Stimulated activated CD4-positive, alpha-beta T cell treated with anti-CD3 and anti-CD28 coated beads, Interleukin-1b, Interleukin-23, amount 100 ng/mL, for 24 hours (primary cell): Measurements from ENCODE around the gene LUC7L.
A peak's percentile ranks its signal among the peaks of the same experiment; 100 is the strongest.
"Not testable (repeated sequence)": the region's sequence is repeated elsewhere in the genome, so short reads cannot be mapped to it uniquely, and the experiment has no call there.

Experiments
- DNase-seq, 4 experiments: peaks; one replicate each; pipeline ENCODE4 v3.0.0-alpha.2; 2020; ENCODE audit warnings: low read depth in 4 of 4, low spot score in 1 of 4

LUC7L gene

DNA sequence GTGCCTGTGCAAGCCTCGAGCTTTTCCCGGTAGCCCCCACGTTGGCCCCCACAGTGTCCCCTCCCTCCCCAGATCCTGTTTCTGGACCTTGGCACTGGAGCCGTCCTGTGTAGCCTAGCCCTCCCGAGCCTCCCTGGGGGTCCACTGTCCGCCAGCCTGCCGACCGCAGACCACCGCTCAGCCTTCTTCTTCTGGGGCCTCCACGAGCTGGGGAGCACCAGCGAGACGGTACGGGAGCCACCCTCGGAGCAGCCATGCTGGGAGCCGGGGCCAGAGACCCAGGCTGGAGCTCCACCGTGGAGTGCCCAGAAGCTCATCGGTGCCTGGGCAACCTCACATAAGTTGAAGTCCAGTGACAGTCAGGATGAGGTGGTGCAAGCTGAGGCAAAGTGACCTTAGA, 34.7 kb upstream of the LUC7L start:
- no peak for DNase-seq

DNA sequence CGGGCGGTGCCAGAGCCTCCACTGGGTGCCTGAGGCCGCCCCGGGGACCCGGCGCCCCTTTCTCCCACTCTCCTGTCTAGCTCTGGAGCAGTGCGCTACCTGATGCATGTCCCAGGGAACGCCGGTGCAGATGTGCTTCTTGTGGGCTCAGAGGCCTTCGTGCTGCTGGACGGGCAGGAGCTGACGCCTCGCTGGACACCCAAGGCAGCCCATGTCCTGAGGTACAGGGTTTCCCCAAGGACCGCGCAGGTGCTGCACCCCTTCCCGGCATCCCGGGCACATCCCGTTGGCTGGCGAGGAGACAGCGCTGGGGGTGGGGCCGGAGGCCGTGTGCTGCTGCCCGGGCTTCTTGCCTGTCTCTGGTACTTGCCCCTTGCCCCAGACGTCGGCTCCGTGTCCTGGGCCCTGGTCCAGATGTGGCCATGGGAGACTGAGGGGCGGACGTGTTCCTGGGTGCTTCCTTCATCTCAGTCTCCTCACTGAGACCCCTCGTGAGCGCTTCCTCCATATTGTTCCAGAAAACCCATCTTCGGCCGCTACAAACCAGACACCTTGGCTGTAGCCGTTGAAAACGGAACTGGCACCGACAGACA, 34.0 kb upstream of the LUC7L start:
- no peak for DNase-seq

DNA sequence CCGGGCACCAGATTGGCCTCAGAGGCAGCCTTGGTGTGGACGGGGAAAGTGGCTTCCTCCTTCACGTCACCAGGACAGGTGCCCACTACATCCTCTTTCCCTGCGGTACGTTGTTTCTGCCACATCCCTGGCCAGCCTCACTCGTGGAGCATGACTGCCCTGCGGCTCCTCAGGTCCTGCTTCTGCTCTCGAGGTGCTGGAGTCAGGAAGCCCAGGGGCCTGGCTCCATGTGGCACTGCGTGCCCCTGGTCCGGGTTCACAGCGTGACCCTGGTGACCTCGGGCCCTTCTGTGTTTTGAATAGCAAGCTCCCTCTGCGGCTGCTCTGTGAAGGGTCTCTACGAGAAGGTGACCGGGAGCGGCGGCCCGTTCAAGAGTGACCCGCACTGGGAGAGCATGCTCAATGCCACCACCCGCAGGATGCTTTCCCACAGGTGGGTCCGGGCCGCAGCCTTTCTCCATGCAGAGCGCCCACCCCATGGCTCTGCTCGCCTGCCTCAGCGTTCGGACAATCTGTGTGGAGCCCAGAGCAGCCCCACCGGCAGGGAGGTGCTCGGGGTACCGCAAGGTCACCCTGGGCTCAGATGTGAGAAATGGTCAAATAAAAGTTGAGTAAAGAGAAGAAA, 33.0 kb upstream of the LUC7L start:
- no peak for DNase-seq

DNA sequence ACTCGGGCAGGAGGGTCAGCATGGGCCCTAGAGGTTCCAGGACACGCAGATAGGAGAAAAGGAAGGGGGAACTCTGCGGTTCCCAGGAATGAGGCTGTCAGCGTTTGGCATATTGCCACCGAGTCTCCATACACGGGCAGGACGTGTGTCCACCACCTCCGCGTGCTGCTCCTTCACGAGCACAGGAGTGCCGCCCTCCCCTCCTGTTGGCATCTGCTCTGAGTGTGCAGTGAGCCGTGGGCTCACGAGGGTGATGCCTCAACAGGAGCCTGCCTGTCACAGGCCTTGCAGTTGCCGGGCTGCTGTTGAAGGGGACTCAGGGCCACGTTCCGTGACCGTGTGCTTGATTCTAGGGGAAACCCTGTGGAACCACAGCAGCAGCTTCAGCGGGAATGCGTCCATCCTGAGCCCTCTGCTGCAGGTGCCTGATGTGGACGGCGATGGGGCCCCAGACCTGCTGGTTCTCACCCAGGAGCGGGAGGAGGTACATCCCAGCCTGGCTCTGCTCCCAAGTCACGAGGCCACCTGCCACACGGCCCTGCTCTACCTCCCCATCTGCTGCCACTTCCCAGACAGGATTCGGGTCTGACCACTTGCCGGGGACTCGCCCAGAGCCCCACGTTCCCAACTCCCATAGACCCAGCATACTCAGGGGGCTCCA, 31.9 kb upstream of the LUC7L start:
- DNase-seq: no peak

DNA sequence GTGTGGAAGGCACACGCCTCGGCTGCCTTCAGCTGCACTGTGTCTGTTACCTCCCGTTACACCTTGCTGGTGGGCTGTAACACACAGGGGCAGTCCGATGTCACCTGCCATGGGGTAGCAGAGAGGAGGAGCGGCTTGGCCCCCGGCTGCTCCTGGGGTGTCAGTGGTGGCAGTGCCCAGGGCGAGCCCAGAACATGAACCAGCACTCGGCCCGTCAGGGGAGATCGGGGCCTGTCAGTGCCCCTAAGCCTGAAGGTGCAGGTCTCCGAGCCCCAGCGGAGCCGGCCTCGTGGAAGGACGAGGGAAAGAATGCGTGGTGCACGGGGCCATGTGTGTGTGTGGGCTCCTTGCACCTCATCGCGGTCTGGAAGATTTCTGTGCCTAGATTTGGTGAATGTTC, 31.1 kb upstream of the LUC7L start:
- DNase-seq: no peak

DNA sequence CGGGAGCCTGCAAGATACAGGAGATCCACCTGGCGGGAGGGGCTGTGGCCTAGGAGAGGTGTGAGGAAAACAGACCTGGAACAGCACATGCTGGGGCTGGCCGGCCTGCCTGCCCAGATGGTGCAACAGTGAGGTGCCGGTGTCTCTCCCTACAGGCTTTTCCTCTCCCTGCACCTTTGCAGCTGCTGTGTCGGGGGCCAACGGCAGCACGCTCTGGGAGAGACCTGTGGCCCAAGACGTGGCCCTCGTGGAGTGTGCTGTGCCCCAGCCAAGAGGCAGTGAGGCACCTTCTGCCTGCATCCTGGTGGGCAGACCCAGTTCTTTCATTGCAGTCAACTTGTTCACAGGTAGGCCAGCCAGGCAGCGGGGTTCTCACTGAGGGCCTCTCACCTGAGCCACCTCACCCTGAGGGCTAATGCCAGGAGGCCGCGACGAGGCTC, 30.6 kb upstream of the LUC7L start:
- no peak for DNase-seq

DNA sequence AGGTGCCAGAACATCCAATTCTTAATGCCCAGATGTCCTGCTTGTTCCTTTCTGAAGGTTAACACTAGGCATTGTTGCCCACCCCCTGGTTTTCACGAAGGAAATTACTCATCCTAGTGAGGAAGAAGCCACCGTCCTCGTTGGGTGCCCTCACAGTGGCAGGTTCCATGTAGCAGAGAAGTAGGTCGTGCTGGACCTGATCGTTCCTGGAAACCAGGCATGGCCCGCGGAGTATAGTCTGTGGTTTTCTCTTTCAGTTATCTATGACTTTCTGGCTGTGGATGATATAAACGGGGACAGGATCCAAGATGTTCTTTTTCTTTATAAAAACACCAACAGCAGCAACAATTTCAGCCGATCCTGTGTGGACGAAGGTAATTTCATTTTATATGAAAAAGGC, 30.0 kb upstream of the LUC7L start:
- no peak for DNase-seq

DNA sequence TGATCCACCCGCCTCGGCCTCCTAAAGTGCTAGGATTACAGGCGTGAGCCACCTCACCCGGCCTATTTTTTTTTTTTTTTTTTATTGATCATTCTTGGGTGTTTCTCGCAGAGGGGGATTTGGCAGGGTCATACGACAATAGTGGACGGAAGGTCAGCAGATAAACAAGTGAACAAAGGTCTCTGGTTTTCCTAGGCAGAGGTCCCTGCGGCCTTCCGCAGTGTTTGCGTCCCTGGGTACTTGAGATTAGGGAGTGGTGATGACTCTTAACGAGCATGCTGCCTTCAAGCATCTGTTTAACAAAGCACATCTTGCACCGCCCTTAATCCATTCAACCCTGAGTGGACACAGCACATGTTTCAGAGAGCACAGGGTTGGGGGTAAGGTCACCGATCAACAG, 28.8 kb upstream of the LUC7L start:
- DNase-seq: not testable (repeated sequence)

DNA sequence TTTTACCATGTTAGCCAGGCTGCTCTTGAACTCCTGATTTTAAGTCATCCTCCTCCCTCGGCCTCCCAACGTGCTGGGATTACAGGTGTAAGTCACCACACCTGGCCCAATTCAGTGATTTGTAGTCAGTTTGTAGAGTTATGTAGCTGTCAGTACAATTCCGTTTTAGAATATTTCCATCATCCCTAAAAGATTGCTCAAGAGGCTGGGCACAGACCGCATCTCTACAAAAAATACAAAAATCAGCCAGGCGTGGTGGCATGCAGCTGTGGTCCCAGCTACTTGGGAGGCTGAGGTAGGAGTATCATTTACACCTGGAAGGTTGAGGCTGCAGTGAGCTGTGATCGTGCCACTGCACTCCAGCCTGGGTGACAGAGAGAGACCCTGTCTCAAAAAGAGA, 25.9 kb upstream of the LUC7L start:
- DNase-seq: no peak

DNA sequence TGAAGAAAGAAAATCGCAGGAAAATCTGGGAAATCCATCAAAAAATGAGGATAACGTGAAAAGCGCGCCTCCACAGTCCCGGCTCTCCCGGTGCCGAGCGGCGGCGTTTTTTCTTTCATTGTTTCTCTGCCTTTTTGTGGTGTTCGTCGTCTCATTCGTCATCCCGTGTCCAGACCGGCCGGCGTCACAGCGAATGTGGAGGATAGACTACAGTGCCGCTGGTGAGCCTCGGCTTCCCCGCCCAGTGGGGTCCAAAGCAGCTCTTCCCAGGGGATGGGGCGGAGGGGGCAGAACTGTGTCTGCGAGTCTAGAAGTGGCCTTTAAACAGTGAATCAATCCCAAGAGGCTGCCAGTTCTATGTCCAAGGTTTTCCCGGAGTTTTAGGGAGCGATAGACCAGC, 25.2 kb upstream of the LUC7L start:
- no peak for DNase-seq

DNA sequence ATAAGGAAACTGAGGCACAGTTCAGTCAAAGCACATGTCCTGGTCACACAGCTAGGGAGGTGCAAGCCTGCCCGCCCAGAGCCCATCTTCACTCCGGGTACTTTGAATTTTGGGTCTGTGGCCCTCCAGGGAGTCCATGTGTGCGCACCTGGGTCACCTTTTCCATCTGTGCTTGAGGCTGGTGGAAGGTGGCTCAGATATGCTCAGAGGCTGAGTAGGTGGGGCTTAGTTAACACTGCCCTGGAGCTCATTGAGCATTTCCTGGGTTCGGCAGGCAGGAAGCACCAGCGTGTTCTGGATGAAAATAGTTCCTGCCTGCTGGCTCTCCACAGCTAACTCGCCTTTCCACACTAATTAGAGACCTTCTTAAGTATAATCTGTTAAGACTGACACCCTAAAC, 24.6 kb upstream of the LUC7L start:
- no peak for DNase-seq

DNA sequence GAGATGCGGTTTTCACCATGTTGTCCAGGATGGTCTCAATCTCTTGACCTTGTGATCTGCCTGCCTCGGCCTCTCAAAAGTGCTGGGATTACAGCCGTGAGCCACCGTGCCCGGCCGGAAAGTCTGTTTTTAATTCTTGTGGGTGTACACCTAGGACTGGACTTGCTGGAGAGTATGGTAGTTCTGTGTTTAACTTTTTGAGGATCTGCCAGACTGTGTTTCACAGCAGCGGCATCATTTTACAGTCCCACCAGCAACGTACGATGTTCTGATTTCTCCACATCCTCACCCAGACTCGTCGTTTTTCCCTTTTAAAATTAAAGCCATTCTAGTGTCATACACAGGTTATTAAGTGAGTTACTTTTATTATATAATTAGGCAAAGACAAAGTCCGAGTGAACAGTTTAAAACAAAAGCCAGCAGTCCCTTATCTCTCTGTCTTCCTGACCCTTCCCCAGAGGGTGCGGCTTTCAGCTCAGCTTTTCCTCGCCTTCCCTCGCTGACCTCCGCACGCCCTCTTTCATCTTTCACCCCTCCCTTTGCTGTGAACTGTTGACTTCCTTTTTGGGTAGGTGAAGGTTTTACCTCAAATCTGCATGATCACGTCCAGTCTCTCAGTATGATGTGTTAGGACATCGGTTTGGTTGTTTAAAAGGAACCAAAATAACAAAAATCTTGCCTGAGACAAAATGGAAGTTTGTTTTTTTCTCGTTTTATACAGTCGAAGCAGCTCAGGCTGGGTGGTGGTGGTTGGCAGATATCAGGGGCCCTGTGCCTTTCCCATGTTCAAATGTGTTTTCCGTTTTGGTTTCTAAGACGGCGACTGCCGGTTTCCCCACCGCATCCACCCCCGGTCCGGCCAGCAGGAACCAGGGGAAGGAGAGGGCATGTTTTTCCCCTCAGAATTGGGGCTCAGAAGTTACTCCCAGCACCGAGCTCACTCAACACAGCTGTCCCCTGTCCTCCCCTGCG, 23.4 kb upstream of the LUC7L start:
- no peak for DNase-seq

DNA sequence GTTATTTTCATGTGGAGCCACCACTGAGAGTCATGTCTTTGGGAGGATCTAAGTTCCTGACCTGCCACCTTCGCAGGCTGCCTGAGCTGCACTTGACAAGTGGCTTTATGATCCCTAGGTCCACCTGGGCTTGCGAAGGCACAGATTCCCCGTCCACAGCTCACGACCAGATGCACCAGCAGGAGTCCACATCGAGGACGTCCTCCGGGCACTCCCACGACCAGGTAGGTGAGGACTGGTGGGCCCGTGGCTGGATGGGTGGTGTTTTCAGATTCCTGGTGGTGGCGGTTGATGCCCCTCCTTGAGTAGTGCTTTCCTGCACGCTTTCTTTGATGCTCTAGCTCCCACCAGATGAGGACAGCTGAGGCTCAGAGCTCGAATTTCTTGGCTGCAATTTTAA, 20.2 kb upstream of the LUC7L start:
- DNase-seq: no peak

DNA sequence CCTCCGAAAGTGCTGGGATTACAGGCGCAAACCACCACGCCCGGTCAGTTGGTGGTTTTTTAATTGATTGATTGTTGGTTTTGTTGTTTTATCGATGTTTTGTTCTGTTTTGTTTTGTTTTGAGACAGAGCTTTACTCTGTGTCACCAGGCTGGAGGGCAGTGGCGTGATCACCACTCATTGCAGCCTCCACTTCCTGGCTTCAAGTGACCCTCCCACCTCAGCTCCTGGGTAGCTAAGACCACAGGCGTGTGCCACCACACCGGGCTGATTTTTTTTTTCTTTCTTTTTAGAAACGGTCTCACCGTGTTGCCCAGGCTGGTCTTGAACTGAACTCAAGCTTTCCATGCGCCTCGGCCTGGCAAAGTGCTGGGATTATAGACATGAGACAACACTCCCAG, 17.8 kb upstream of the LUC7L start:
- DNase-seq: no peak

DNA sequence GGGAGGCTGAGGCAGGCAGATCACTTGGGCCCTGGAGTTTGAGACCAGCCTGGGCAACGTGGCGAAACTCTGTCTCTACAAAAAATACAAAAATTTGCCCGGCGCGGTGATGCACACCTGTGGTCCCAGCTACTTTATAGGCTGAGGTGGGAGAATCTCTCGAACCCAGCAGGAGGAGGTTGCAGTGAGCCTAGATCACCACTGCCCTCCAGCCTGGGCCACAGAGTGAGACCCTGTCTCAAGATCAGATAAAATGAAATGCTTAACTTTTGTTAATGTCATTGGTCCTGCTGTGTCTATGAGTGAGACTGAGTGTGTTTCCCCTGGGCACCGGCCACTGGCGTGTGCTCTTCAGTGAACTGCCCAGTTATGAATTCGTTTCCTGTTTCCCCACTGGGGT, 15.9 kb upstream of the LUC7L start:
- no peak for DNase-seq

DNA sequence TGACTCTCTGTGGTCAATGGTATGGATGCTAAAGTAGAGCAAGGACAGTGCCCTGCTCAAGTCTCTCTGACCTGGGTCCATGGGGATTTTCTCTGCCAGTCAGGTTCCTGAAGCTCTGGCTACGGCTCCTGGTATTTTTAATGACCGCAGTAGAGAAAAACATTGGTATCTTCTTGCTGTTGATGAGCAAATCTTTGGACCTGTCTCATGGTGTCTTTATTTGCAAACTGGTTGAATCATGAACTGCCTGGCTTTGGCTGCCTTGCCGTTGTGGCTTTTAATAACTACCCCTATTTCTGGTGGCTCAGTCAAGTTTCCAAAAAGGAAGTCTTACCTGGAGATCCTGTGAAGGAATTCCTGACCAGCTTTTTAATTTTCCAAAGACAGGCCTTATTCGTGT, 14.1 kb upstream of the LUC7L start:
- no peak for DNase-seq

DNA sequence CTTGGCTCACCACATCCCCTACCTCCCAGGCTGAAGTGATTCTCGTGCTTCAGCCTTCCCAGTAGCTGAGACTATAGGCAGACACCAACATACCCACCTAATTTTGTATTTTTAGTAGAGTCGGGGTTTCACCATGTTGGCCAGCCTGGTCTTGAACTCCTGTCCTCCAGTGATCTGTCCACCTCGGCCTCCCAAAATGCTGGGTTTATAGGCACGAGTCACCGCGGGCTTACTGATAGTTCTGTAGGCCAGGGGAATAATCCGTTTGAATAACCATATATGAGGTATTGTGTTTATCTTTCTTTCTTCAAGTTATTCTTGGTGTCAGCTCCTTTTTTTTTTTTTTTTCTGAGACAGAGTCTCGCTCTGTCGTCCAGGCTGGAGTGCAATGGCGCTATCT, 13.0 kb upstream of the LUC7L start:
- DNase-seq: no peak

DNA sequence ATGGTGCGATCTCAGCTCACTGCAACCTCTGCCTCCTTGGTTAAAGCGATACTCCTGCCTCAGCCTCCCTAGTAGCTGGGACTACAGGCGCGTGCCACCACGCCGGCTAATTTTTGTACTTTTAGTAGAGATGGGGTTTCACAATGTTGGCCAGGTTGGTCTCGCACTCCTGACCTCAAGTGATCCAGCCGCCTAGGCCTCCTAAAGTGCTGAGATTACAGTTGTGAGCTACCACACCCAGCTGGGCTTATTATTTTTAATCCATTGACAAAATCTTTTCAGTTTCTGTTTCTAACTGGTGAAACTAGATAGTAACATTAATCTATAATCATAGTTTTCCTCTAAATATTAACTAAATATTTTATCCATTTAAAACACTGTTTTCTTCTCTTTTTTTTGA, 11.3 kb upstream of the LUC7L start:
- DNase-seq: no peak

DNA sequence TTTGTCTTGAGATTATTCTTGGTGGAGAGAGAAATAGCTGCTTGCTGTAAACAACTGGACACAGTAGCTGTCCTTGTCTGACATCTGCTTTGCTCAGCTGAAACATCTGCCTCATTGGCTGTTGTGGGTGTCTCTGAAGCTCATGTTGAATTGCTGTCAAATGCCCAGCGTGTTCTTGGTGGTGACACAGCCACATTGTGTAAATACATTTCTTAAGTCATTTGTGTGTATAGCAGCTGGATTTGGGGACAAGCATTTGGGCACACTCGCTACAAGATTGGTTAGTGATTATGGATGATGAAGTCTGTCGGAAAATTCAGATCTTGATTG, 10.7 kb upstream of the LUC7L start:
- DNase-seq: no peak

DNA sequence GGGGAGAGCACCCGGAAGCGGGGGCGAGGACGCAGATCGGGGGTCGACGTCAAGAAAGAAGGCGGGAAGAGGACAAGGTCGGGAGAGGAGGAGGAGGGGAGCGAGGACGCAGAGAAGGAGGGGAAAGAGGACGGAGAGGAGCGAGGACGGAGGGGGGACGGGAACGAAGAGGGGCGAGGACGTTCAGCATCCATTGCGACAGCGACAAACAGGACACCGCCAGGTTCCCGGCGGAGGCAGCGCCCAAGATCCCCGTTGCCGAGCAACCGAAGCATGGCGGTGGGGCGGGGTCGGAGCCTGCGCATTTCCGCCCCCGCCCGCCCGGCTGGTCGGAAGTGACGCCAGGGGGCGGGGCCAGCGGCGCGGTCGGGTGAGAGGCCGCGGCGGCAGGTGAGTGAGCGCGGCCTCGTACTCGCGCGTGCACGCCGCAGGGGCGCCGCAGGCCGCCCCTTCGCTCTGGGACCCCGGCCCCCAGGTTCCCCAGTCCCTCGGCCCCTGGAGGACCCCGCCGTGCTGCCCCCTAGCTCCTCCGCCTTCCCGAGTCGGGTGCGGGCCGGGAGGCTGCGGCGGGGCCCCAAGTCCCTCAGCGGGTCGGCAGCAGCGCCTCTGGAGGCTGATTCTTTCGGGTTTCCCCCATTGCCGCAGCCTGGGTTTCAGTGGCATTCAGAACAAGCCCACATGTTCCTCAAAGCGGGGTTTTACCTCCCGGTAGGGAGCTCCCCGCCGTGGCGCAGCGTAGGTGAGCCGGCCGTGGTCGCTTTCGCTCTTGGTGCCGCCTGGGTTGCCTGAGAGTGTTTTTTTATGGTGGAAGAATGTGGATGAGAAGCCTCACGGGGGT, 5.4 kb upstream of the LUC7L start, which contains the start of gene FAM234A:
Gene FAM234A (plus strand): TSS at position 354 of the 838 bp plus-strand sequence. CDS start 19,593 bp downstream, outside the sequence.
- DNase-seq: peak; percentile 90 to 94 (median 94)

DNA sequence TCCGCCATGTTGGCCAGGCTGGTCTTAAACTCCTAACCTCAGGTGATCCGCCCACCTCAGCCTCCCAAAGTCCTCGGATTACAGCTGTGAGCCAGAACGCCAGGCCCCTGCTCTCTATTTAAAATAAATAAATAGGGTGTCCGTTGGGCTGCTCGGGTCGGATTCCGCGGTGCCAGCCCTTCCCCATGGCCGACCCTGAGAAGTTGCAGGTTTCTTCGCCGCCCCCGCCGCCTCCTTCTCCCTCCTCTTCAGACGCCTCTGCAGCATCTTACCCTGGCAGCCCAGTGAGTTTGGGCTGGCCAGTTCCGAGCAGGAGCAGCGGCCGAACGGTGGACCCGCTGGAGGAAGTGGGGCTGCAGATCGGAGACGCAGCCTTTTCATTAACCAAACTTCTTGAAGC, 1.7 kb upstream of the LUC7L start:
- DNase-seq: no peak
